Transverse colon (tissue), 3 donors: ENCODE results near the gene PNKP.

Experiments
- POLR2A ChIP-seq: fragments of 450-650 bp; IDR thresholded peaks from one replicate; pipeline ENCODE4 v1.6.1; 2016; ENCODE audit warnings: antibody characterized with exemption, mild to moderate bottlenecking, moderate library complexity
- TF ChIP-seq, protein P1 (sequence below), 5 experiments: fragments of 200-600 bp in 3 of 5; fragments of 450-650 bp in 2 of 5; sonication (generic) in 3 of 5; IDR thresholded peaks; 1 replicate in 2 of 5; 2 replicates in 3 of 5; pipeline ENCODE4 v1.5.1; 2016 to 2017; ENCODE audit warnings: antibody characterized with exemption in 5 of 5, inconsistent platforms in 3 of 5, mild to moderate bottlenecking in 2 of 5, moderate library complexity in 1 of 5

DNA sequence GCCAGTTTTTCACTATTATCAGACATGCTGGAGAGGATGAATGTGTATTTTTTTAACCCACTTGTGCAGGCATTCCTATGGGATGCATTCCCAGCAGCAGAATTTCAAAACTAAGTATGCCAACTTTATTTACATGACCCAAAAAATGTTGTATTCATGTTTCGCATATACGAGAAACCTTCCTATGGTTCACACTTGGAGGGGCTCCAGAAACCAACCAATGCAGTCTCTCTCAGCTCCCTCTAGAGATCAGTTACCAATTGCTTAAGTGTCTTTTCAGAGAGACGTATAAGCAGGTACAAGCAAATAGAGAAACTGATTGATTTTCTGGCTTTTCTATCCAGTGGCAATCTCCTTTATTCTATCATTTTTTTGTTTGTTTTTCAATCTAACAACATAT, 22.0 kb downstream of the PNKP start:
- TF ChIP-seq, protein P1, sequence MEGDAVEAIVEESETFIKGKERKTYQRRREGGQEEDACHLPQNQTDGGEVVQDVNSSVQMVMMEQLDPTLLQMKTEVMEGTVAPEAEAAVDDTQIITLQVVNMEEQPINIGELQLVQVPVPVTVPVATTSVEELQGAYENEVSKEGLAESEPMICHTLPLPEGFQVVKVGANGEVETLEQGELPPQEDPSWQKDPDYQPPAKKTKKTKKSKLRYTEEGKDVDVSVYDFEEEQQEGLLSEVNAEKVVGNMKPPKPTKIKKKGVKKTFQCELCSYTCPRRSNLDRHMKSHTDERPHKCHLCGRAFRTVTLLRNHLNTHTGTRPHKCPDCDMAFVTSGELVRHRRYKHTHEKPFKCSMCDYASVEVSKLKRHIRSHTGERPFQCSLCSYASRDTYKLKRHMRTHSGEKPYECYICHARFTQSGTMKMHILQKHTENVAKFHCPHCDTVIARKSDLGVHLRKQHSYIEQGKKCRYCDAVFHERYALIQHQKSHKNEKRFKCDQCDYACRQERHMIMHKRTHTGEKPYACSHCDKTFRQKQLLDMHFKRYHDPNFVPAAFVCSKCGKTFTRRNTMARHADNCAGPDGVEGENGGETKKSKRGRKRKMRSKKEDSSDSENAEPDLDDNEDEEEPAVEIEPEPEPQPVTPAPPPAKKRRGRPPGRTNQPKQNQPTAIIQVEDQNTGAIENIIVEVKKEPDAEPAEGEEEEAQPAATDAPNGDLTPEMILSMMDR (IDR thresholded peaks at IDR 0.05) = no peak
- TF ChIP-seq POLR2A = no peak
